GM12872 (cell line): Measurements from ENCODE around the gene FGD1.

ENCODE experiments used
- TF ChIP-seq, protein P1 (sequence below): IDR thresholded peaks from 3 replicates; pipeline ENCODE4 v1.5.1; 2011; ENCODE audit warnings: low read depth, mild to moderate bottlenecking, low read length, moderate library complexity; ENCODE audit not compliant: insufficient read depth

The FGD1 gene

GRCh38 chrX:54482839-54483593 is 13.0 kb downstream of the FGD1 start:
- TF ChIP-seq, protein P1, sequence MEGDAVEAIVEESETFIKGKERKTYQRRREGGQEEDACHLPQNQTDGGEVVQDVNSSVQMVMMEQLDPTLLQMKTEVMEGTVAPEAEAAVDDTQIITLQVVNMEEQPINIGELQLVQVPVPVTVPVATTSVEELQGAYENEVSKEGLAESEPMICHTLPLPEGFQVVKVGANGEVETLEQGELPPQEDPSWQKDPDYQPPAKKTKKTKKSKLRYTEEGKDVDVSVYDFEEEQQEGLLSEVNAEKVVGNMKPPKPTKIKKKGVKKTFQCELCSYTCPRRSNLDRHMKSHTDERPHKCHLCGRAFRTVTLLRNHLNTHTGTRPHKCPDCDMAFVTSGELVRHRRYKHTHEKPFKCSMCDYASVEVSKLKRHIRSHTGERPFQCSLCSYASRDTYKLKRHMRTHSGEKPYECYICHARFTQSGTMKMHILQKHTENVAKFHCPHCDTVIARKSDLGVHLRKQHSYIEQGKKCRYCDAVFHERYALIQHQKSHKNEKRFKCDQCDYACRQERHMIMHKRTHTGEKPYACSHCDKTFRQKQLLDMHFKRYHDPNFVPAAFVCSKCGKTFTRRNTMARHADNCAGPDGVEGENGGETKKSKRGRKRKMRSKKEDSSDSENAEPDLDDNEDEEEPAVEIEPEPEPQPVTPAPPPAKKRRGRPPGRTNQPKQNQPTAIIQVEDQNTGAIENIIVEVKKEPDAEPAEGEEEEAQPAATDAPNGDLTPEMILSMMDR = no peak

DNA sequence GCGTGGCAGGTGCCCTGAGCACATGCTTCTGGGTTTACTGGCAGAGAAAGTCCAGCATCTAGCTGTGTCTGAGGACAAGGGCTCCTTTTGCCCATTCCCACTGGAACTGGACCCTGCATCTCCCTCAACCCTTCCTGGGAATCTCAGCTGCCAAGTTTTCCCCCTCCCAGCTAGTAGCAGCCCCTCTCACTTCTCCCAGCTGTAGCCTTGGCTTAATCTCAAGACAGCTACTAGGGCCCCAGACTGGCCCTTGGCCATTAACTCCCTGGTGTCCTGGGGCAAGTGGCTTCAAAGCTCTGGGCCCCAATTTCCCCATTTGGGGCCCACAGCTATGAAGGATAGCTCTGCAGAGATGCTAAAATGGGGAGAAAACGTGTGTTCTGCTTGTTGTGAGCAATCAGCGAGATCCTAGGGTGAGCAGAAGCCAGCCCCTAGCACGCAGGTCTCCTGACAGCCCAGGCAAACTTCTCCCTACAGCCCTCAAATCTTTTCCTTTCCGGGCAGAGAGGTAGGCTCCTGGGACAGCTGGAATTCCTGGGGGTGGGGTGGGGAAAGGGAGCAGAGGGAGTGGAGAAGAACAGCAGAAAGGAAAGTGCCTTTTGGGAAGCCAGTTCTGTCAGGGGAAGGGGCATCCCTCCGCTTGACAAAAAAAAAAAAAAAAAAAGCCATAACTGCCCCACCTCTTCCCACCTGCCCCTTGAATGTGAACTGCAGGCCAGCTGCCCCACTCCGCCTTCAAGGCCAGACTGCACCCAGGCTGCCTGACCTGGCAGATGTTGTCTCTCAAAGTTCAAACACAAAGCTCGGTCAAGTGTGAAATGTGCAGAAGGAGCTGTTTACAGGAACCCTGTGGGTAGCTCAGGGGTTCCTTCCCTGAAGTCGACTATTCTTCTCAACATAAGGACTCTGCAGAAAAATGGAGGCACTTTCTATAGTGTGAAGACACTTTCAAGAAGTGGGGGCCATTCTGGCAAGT is 16.6 kb downstream of the FGD1 start:
- TF ChIP-seq, protein P1 = no peak

GRCh38 chrX:54473993-54474859 is 21.8 kb downstream of the FGD1 start:
- TF ChIP-seq, protein P1 = no peak

DNA sequence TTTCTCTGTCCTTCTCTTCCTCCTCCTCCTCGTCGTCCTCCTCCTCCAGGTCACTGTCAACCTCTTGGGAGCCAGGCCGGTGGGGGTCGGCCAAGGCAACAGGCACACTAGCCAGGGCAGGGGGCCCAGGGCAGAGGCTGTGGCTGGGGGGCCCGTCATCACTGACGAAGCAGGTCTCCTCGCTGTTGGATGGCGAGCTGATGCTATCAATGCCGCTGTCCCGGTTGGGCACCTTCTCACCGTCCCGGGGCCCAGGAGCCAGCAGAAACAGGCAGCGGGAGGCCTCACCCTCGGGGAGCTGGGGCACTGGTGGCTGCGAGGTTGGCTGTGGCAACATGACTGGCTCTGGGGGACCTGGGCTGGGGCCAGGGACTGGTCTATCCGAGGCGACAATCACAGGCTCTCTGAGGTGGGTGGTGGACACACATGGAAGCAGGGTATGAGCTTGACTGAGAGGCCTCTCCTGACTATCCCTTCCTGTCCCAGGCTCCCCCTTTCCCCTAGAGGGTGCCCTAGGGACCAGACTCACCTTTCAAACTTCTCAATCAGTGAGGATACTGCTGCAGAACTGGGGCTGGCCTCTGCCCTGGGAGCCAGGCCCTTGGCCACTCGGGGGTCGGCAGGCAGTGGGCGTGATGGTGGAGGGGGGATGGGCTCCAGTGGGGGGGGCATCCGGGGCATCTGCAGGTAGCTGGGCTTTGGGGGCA is 25.8 kb downstream of the FGD1 start:
- TF ChIP-seq, protein P1 = no peak

- TF ChIP-seq, protein P1 = peak; percentile 28; the same call in 1 of the 3 replicates
Measured at GRCh38 chrX:54452920-54453319, 43.1 kb downstream of the FGD1 start.

DNA sequence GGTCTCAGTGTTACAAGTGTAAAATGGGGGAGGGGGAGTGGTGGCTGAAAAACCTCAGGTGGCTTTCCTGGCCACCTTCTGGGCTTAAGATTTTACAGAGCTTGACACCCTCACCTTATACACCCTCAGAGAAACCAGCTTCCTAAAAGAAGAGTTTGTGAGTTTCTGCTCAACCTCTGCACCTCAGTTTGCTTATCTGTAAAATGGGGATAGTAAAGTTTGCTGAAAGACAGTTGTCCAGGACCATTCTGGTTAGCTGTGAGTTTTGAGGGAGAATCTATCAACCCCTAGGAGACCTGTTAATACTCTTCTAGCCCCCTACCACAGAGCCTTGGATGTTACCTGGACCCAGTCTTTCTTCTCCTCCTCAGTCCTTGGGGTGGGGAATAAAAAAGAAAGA is 46.1 kb downstream of the FGD1 start:
- TF ChIP-seq, protein P1 = no peak
